ENCODE measurements around the gene AQP6.

The AQP6 gene

GRCh38 chr12:49967777-49968250 lies 4.9 kb upstream of the AQP6 start:
- TF ChIP-seq USF1 (IDR thresholded peaks at IDR 0.05): no peak
- no peak for TF ChIP-seq ZBTB7A (IDR thresholded peaks at IDR 0.05; ENCODE audit: low read depth)
- no peak for TF ChIP-seq YY1 (IDR thresholded peaks at IDR 0.05; ENCODE audit: low read depth)
- TF ChIP-seq NFIC (IDR thresholded peaks at IDR 0.05): no peak
- TF ChIP-seq RAD21 (IDR thresholded peaks at IDR 0.05; ENCODE audit: low read depth): no peak
- TF ChIP-seq TEAD4 (IDR thresholded peaks at IDR 0.05): no peak
- TF ChIP-seq CREB1 (IDR thresholded peaks at IDR 0.05; ENCODE audit: low read depth): no peak
- TF ChIP-seq FOXM1 (IDR thresholded peaks at IDR 0.05; ENCODE audit: borderline replicate concordance, low read depth): no peak
- TF ChIP-seq, protein P1, sequence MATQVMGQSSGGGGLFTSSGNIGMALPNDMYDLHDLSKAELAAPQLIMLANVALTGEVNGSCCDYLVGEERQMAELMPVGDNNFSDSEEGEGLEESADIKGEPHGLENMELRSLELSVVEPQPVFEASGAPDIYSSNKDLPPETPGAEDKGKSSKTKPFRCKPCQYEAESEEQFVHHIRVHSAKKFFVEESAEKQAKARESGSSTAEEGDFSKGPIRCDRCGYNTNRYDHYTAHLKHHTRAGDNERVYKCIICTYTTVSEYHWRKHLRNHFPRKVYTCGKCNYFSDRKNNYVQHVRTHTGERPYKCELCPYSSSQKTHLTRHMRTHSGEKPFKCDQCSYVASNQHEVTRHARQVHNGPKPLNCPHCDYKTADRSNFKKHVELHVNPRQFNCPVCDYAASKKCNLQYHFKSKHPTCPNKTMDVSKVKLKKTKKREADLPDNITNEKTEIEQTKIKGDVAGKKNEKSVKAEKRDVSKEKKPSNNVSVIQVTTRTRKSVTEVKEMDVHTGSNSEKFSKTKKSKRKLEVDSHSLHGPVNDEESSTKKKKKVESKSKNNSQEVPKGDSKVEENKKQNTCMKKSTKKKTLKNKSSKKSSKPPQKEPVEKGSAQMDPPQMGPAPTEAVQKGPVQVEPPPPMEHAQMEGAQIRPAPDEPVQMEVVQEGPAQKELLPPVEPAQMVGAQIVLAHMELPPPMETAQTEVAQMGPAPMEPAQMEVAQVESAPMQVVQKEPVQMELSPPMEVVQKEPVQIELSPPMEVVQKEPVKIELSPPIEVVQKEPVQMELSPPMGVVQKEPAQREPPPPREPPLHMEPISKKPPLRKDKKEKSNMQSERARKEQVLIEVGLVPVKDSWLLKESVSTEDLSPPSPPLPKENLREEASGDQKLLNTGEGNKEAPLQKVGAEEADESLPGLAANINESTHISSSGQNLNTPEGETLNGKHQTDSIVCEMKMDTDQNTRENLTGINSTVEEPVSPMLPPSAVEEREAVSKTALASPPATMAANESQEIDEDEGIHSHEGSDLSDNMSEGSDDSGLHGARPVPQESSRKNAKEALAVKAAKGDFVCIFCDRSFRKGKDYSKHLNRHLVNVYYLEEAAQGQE (IDR thresholded peaks at IDR 0.05; ENCODE audit: low read depth): no peak
- TF ChIP-seq EGR1 (IDR thresholded peaks at IDR 0.05): no peak
- no peak for TF ChIP-seq TCF12 (IDR thresholded peaks at IDR 0.05; ENCODE audit: low read depth)
- TF ChIP-seq TAF1 (IDR thresholded peaks at IDR 0.05; ENCODE audit: low read depth): no peak
- TF ChIP-seq, protein P2, sequence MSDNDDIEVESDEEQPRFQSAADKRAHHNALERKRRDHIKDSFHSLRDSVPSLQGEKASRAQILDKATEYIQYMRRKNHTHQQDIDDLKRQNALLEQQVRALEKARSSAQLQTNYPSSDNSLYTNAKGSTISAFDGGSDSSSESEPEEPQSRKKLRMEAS (IDR thresholded peaks at IDR 0.05): no peak
- no peak for TF ChIP-seq CEBPB (IDR thresholded peaks at IDR 0.05)
- TF ChIP-seq EP300 (IDR thresholded peaks at IDR 0.05; ENCODE audit: borderline replicate concordance): no peak

- no peak for TF ChIP-seq YY1 (IDR thresholded peaks at IDR 0.05; ENCODE audit: low read depth)
- no peak for TF ChIP-seq ZBTB7A (IDR thresholded peaks at IDR 0.05; ENCODE audit: low read depth)
- no peak for TF ChIP-seq FOXM1 (IDR thresholded peaks at IDR 0.05; ENCODE audit: borderline replicate concordance, low read depth)
- TF ChIP-seq RAD21 (IDR thresholded peaks at IDR 0.05; ENCODE audit: low read depth): no peak
- TF ChIP-seq CREB1 (IDR thresholded peaks at IDR 0.05; ENCODE audit: low read depth): no peak
- TF ChIP-seq, protein P1 (IDR thresholded peaks at IDR 0.05; ENCODE audit: low read depth): no peak
- no peak for TF ChIP-seq USF1 (IDR thresholded peaks at IDR 0.05)
Measured at GRCh38 chr12:49968471-49968870, 4.3 kb upstream of the AQP6 start.

DNA sequence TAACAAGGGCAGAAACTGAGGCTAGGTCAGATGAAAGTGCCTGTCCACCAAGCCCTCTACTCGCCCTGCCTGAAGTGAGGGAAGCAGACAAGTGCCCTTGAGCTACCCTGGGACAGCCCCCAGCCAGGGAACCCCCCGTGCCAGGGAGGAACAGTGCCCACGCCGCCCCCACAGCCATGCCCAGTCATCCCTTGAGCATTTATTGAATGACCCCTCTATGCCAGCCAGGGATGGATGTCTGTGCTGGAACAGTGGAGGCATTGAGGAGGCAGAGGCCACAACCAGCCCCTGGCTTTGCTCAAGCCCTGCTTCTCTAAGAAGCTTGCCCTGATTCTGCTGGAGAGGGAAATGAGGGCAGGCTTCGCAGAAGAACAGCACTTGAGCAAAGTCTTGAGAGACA lies 3.7 kb upstream of the AQP6 start:
- no peak for TF ChIP-seq CREB1 (IDR thresholded peaks at IDR 0.05; ENCODE audit: low read depth)
- TF ChIP-seq YY1 (IDR thresholded peaks at IDR 0.05; ENCODE audit: low read depth): no peak
- TF ChIP-seq CEBPB (IDR thresholded peaks at IDR 0.05): no peak
- TF ChIP-seq ZBTB7A (IDR thresholded peaks at IDR 0.05; ENCODE audit: low read depth): no peak
- no peak for TF ChIP-seq FOXM1 (IDR thresholded peaks at IDR 0.05; ENCODE audit: borderline replicate concordance, low read depth)
- TF ChIP-seq TEAD4 (IDR thresholded peaks at IDR 0.05): no peak
- TF ChIP-seq TAF1 (IDR thresholded peaks at IDR 0.05; ENCODE audit: low read depth): no peak
- TF ChIP-seq TCF12 (IDR thresholded peaks at IDR 0.05; ENCODE audit: low read depth): no peak
- TF ChIP-seq NFIC (IDR thresholded peaks at IDR 0.05): no peak
- TF ChIP-seq EGR1 (IDR thresholded peaks at IDR 0.05): no peak
- TF ChIP-seq, protein P1 (IDR thresholded peaks at IDR 0.05; ENCODE audit: low read depth): no peak
- TF ChIP-seq, protein P2 (IDR thresholded peaks at IDR 0.05): no peak
- no peak for TF ChIP-seq USF1 (IDR thresholded peaks at IDR 0.05)
- TF ChIP-seq RAD21 (IDR thresholded peaks at IDR 0.05; ENCODE audit: low read depth): no peak
